HCT116 (cell line): ENCODE measurements around the gene NHERF1. TPM values are rescaled to one million over a fixed set of nuclear protein-coding genes. Genes with fewer than 3 reads are reported as not detected.

Experiments used
- ATAC-seq: fragments of 200-7000 bp; cut with Tn5 transposase; 2 replicates; pipeline ENCODE4 v1.9.1; 2020; ENCODE audit warnings: mild to moderate bottlenecking, moderate library complexity
- BruUV-seq: library from RNA; stranded (reverse); fragments of 400-500 nt; replicated peaks from 2 replicates; lab custom pipeline; 2021; lab: Mats Ljungman, UMichigan
- CTCF ChIA-PET: fragments of 300-600 bp; sonication (Branson Sonifier 250); formaldehyde crosslinking; loops from one replicate; lab custom pipeline; 2021; ENCODE audit warnings: antibody characterized with exemption; lab: Charles Lee
- POLR2A ChIA-PET: fragments of 300-600, 350-600 bp; sonication (Branson Sonifier 250); formaldehyde crosslinking; loops from one replicate; lab custom pipeline; 2021; ENCODE audit warnings: antibody characterized with exemption; lab: Charles Lee
- RAD21 ChIA-PET, 2 experiments: fragments of 300-600 bp; sonication (Branson Sonifier 250); formaldehyde crosslinking; loops; one replicate each; lab custom pipeline; 2023; ENCODE audit warnings: low total read pairs in 2 of 2; ENCODE audit not compliant: uncharacterized antibody in 2 of 2, unreplicated experiment in 2 of 2, low non-redundant PET in 1 of 2; lab: Charles Lee
- DNase-seq: peaks from one replicate; pipeline ENCODE4 v3.0.0-alpha.2; 2010; ENCODE audit warnings: low read depth, low spot score
- H2AFZ ChIP-seq: fragments of 200-600 bp; shearing (Covaris generic), sonication (generic); 2 replicates; pipeline ENCODE4 v1.6.1; 2017; ENCODE audit warnings: low read depth, mixed run types, mixed read lengths, antibody characterized with exemption, low read length; ENCODE audit not compliant: poor library complexity, severe bottlenecking
- H3K27ac ChIP-seq: 2 replicates; pipeline ENCODE4 v1.5.1; 2012; ENCODE audit warnings: low read depth, low read length
- H3K27me3 ChIP-seq: fragments of 200-600 bp; sonication (generic); 2 replicates; pipeline ENCODE4 v1.6.1; 2016; ENCODE audit warnings: mixed run types, low read length, mixed read lengths; ENCODE audit not compliant: insufficient read depth
- H3K36me3 ChIP-seq, 2 experiments: fragments of 200-500 bp in 1 of 2; fragments of 200-600 bp in 1 of 2; sonication (Bioruptor generic) in 1 of 2; sonication (generic) in 1 of 2; 2 replicates each; pipeline versions ENCODE4 v1.5.1 to v1.6.1; 2014 to 2016; ENCODE audit warnings: low read length in 2 of 2, inconsistent platforms in 1 of 2, mixed read lengths in 1 of 2, mixed run types in 1 of 2; ENCODE audit not compliant: insufficient read depth in 2 of 2, control insufficient read depth in 1 of 2
- H3K4me1 ChIP-seq, 2 experiments: fragments of 200-600 bp in 1 of 2; sonication (generic) in 1 of 2; 2 replicates each; pipeline versions ENCODE4 v1.5.1 to v1.6.1; 2012 to 2017; ENCODE audit warnings: low read length in 2 of 2, inconsistent platforms in 1 of 2, mild to moderate bottlenecking in 1 of 2, mixed read lengths in 1 of 2, mixed run types in 1 of 2, moderate library complexity in 1 of 2; ENCODE audit not compliant: insufficient read depth in 2 of 2, control insufficient read depth in 1 of 2
- H3K4me2 ChIP-seq: fragments of 200-600 bp; sonication (generic); 2 replicates; pipeline ENCODE4 v1.6.1; 2017; ENCODE audit warnings: mixed run types, low read length, mixed read lengths
- H3K4me3 ChIP-seq, 2 experiments: fragments of 200-600 bp in 1 of 2; sonication (generic) in 1 of 2; replicated peaks in 1 of 2; 2 replicates each; pipeline ENCODE4 v1.5.1; 2011 to 2016; ENCODE audit warnings: low read length in 2 of 2, control low read depth in 1 of 2, low read depth in 1 of 2, mild to moderate bottlenecking in 1 of 2, mixed read lengths in 1 of 2, mixed run types in 1 of 2
- H3K79me2 ChIP-seq: fragments of 200-600 bp; sonication (generic); 2 replicates; pipeline ENCODE4 v1.6.1; 2017; ENCODE audit warnings: mild to moderate bottlenecking, mixed run types, low read length, moderate library complexity, mixed read lengths; ENCODE audit not compliant: insufficient read depth
- H3K9ac ChIP-seq: fragments of 200-600 bp; sonication (generic); 2 replicates; pipeline ENCODE4 v1.6.1; 2016; ENCODE audit warnings: low read length, mixed read lengths
- H3K9me2 ChIP-seq: fragments of 200-600 bp; sonication (generic), shearing (Covaris generic); 2 replicates; pipeline ENCODE4 v1.6.1; 2017; ENCODE audit warnings: mixed run types, mild to moderate bottlenecking, moderate library complexity; ENCODE audit not compliant: insufficient read depth
- H3K9me3 ChIP-seq, 2 experiments: fragments of 200-500 bp in 1 of 2; fragments of 200-600 bp in 1 of 2; sonication (Bioruptor generic) in 1 of 2; sonication (generic) in 1 of 2; 2 replicates each; pipeline ENCODE4 v1.6.1; 2014 to 2017; ENCODE audit warnings: low read length in 2 of 2, mixed read lengths in 2 of 2, inconsistent platforms in 1 of 2, low read depth in 1 of 2, mild to moderate bottlenecking in 1 of 2, mixed run types in 1 of 2, moderate library complexity in 1 of 2; ENCODE audit not compliant: control insufficient read depth in 1 of 2, insufficient read depth in 1 of 2
- H4K20me1 ChIP-seq: fragments of 200-600 bp; sonication (generic), shearing (Covaris generic); 2 replicates; pipeline ENCODE4 v1.6.1; 2017; ENCODE audit warnings: mixed run types, mild to moderate bottlenecking, moderate library complexity; ENCODE audit not compliant: insufficient read depth
- CBX3 ChIP-seq: IDR thresholded peaks from 2 replicates; pipeline ENCODE4 v1.6.1; 2012; ENCODE audit warnings: low read depth
- CEBPB ChIP-seq: IDR thresholded peaks from 2 replicates; pipeline ENCODE4 v1.6.1; 2012; ENCODE audit warnings: low read depth
- EGR1 ChIP-seq: IDR thresholded peaks from 2 replicates; pipeline ENCODE4 v1.6.1; 2012; ENCODE audit warnings: low read depth
- EZH2phosphoT487 ChIP-seq: fragments of 200-600 bp; IDR thresholded peaks from 2 replicates; pipeline ENCODE4 v1.6.1; 2018; ENCODE audit warnings: antibody characterized with exemption, borderline replicate concordance
- FOSL1 ChIP-seq: IDR thresholded peaks from 2 replicates; pipeline ENCODE4 v1.6.1; 2012; ENCODE audit warnings: low read depth
- JUND ChIP-seq: IDR thresholded peaks from 2 replicates; pipeline ENCODE4 v1.6.1; 2012
- POLR2A ChIP-seq: IDR thresholded peaks from 2 replicates; pipeline ENCODE4 v1.7.0; 2011; ENCODE audit warnings: borderline replicate concordance; ENCODE audit not compliant: insufficient read depth, insufficient read length; ENCODE audit errors: extremely low read depth
- REST ChIP-seq: IDR thresholded peaks from 2 replicates; pipeline ENCODE4 v1.6.1; 2012; ENCODE audit warnings: low read depth
- SIN3A ChIP-seq: IDR thresholded peaks from 2 replicates; pipeline ENCODE4 v1.6.1; 2012; ENCODE audit warnings: low read depth
- YY1 ChIP-seq: IDR thresholded peaks from 2 replicates; pipeline ENCODE4 v1.6.1; 2011; ENCODE audit warnings: low read length, low read depth, moderate library complexity, mild to moderate bottlenecking; ENCODE audit not compliant: insufficient replicate concordance; ENCODE audit errors: extremely low read depth
- ZNF274 ChIP-seq: fragments of 200-500 bp; sonication (Bioruptor generic); IDR thresholded peaks from 2 replicates; pipeline ENCODE4 v1.6.1; 2014; ENCODE audit warnings: mild to moderate bottlenecking, low read depth, low read length, inconsistent platforms
- intact Hi-C: fragments of 100-400 bp; cut with micrococcal nuclease; formaldehyde crosslinking; loops from 2 replicates; pipeline ENCODE4 v1.10.0; 2022
- total RNA-seq: library from RNA; stranded (reverse); gene quantifications from one replicate; pipeline ENCODE4 v1.2.1, GENCODE V29; 2021; ENCODE audit not compliant: unreplicated experiment
- TF ChIP-seq, protein P1 (sequence below): IDR thresholded peaks from 2 replicates; pipeline ENCODE4 v1.6.1; 2011; ENCODE audit warnings: mild to moderate bottlenecking, low read length, moderate library complexity; ENCODE audit not compliant: insufficient replicate concordance; ENCODE audit errors: extremely low read depth

NHERF1 gene
- total RNA-seq, 1 experiment from 2014 or later = 129 TPM

- Histone ChIP-seq H3K4me3 (no peak overlapping the region), H3K4me2 (no peak overlapping the region), H3K27ac (no peak overlapping the region), H3K9me3 (no peaks in the 10 kb centered on the region)
- DNase-seq (no peak), ATAC-seq (no peak)
- TF ChIP-seq CBX3 = no peak
- TF ChIP-seq ZNF274 = no peak
- no peak for TF ChIP-seq POLR2A
- no peak for TF ChIP-seq JUND
- TF ChIP-seq, protein P1, sequence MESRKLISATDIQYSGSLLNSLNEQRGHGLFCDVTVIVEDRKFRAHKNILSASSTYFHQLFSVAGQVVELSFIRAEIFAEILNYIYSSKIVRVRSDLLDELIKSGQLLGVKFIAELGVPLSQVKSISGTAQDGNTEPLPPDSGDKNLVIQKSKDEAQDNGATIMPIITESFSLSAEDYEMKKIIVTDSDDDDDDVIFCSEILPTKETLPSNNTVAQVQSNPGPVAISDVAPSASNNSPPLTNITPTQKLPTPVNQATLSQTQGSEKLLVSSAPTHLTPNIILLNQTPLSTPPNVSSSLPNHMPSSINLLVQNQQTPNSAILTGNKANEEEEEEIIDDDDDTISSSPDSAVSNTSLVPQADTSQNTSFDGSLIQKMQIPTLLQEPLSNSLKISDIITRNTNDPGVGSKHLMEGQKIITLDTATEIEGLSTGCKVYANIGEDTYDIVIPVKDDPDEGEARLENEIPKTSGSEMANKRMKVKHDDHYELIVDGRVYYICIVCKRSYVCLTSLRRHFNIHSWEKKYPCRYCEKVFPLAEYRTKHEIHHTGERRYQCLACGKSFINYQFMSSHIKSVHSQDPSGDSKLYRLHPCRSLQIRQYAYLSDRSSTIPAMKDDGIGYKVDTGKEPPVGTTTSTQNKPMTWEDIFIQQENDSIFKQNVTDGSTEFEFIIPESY = no peak
- no peak for TF ChIP-seq EGR1
- no peak for TF ChIP-seq EZH2phosphoT487
- TF ChIP-seq FOSL1 = no peak
- no peak for TF ChIP-seq REST
- TF ChIP-seq YY1 = no peak
- no peak for TF ChIP-seq SIN3A
- no peak for TF ChIP-seq CEBPB
- TF ChIP-seq, all 23 proteins: peak for 0
- Histone ChIP-seq H3K27me3 (no peaks in the 10 kb centered on the region), H3K79me2 (peaks cover 21% of the 10 kb centered on the region), H3K9me2 (no peaks in the 10 kb centered on the region), H3K9ac (no peak overlapping the region), H3K36me3 (no peaks in the 10 kb centered on the region), H4K20me1 (no peaks in the 10 kb centered on the region), H2AFZ (no peak overlapping the region), H3K4me1 (peaks cover 24 to 35% of the 10 kb centered on the region in 2 experiments)
- no TSS peak for BruUV-seq
- CTCF ChIA-PET = interaction anchor here (0.6 to 4.5 kb wide), 19 partner anchors 9 to 683 kb away, joined by 3 to 55 read pairs (median 7); partner anchors contain the start of genes FDXR, GRIN2C, NAT9 and RAB37
- intact Hi-C loops = loop anchor here (2.0 kb wide), 1 partner anchor 119 kb away; no protein-coding TSS in a partner anchor
- POLR2A ChIA-PET = interaction anchor here (0.8 to 1.3 kb wide), 5 partner anchors 9 to 117 kb away, joined by 3 to 4 read pairs (median 3); no protein-coding TSS in a partner anchor
- RAD21 ChIA-PET = interaction anchor here (0.9 to 1.6 kb wide), 4 partner anchors 12 to 25 kb away, joined by 3 to 8 read pairs (median 6); no protein-coding TSS in a partner anchor
Measured at GRCh38 chr17:74745548-74746177, 2.8 kb upstream of the NHERF1 start.
